B cell (primary cell): ENCODE data around the gene DACT3. TPM values are rescaled to one million over a fixed set of nuclear protein-coding genes. Genes with fewer than 3 reads are reported as not detected.

Source experiments
- ATAC-seq: fragments of 200-7000 bp; cut with Tn5 transposase; one replicate; pipeline ENCODE4 v1.10.0; 2021; ENCODE audit warnings: low read depth, mild to moderate bottlenecking, moderate number of reproducible peaks, moderate library complexity
- CTCF ChIA-PET: fragments of 350-600 bp; sonication (Branson Sonifier 250); formaldehyde crosslinking; loops from one replicate; lab custom pipeline; 2021; ENCODE audit warnings: antibody characterized with exemption, inconsistent platforms; lab: Charles Lee
- POLR2A ChIA-PET: fragments of 350-600 bp; sonication (Branson Sonifier 250); formaldehyde crosslinking; loops from one replicate; lab custom pipeline; 2021; ENCODE audit warnings: antibody characterized with exemption; lab: Charles Lee
- DNase-seq: peaks from one replicate; pipeline ENCODE4 v3.0.0; 2013
- H2AFZ ChIP-seq: 2 replicates; pipeline ENCODE4 v1.6.1; 2012; ENCODE audit warnings: mild to moderate bottlenecking, low read depth, low read length; ENCODE audit not compliant: insufficient read depth, poor library complexity, severe bottlenecking
- H3K27ac ChIP-seq, 2 donors: 1 replicate in 1 of 2; 2 replicates in 1 of 2; pipeline ENCODE4 v1.5.1; 2012 to 2013; ENCODE audit warnings: low read length in 2 of 2, mild to moderate bottlenecking in 2 of 2, moderate library complexity in 1 of 2
- H3K27me3 ChIP-seq, 4 experiments: fragments of 200-600 bp in 1 of 4; sonication (generic) in 1 of 4; replicated peaks in 1 of 4; 1 replicate in 2 of 4; 2 replicates in 2 of 4; pipeline versions ENCODE4 v1.6.1 to v1.7.0; 2013 to 2016; ENCODE audit warnings: low read length in 3 of 4, mild to moderate bottlenecking in 2 of 4, mixed read lengths in 1 of 4, moderate library complexity in 1 of 4; ENCODE audit not compliant: insufficient read depth in 4 of 4, control insufficient read depth in 3 of 4; ENCODE audit errors: control extremely low read depth in 1 of 4
- H3K36me3 ChIP-seq, 2 experiments: replicated peaks in 1 of 2; 1 replicate in 1 of 2; 2 replicates in 1 of 2; pipeline versions ENCODE4 v1.6.1 to v1.7.1; 2013; ENCODE audit warnings: low read length in 1 of 2; ENCODE audit not compliant: insufficient read depth in 2 of 2, control insufficient read depth in 1 of 2; ENCODE audit errors: control extremely low read depth in 1 of 2, extremely low read depth in 1 of 2
- H3K4me1 ChIP-seq, 2 donors: fragments of 200-600 bp in 1 of 2; sonication (generic) in 1 of 2; 1 replicate in 1 of 2; 2 replicates in 1 of 2; pipeline versions ENCODE4 v1.5.1 to v1.6.1; 2013 to 2017; ENCODE audit warnings: low read length in 2 of 2; ENCODE audit not compliant: control insufficient read depth in 2 of 2, insufficient read depth in 2 of 2
- H3K4me2 ChIP-seq: replicated peaks from 2 replicates; pipeline ENCODE3; 2012; ENCODE audit warnings: mild to moderate bottlenecking, low read depth, low read length; ENCODE audit not compliant: poor library complexity, severe bottlenecking
- H3K4me3 ChIP-seq, 5 experiments: fragments of 200-600 bp in 1 of 5; sonication (generic) in 1 of 5; 1 replicate in 3 of 5; 2 replicates in 2 of 5; pipeline versions ENCODE4 v1.5.1 to v1.7.0; 2011 to 2016; ENCODE audit warnings: low read length in 4 of 5, mild to moderate bottlenecking in 4 of 5, low read depth in 2 of 5, control low read depth in 1 of 5, moderate library complexity in 1 of 5; ENCODE audit not compliant: insufficient read depth in 1 of 5; ENCODE audit errors: control extremely low read depth in 1 of 5, extremely low read depth in 1 of 5
- H3K79me2 ChIP-seq: fragments of 200-600 bp; sonication (generic); one replicate; pipeline ENCODE4 v1.6.0; 2016; ENCODE audit warnings: low read length; ENCODE audit not compliant: control insufficient read depth, insufficient read depth
- H3K9ac ChIP-seq: fragments of 200-600 bp; sonication (generic); 2 replicates; pipeline ENCODE4 v1.6.1; 2017; ENCODE audit warnings: mild to moderate bottlenecking, low read length, moderate library complexity
- H3K9me3 ChIP-seq, 3 donors: one replicate each; pipeline versions ENCODE4 v1.6.1 to v1.7.1; 2013; ENCODE audit warnings: low read length in 2 of 3; ENCODE audit not compliant: control insufficient read depth in 2 of 3, insufficient read depth in 1 of 3; ENCODE audit errors: control extremely low read depth in 1 of 3
- H4K20me1 ChIP-seq: 2 replicates; pipeline ENCODE4 v1.6.0; 2012; ENCODE audit warnings: mild to moderate bottlenecking, low read length; ENCODE audit not compliant: insufficient read depth, control insufficient read depth, poor library complexity, severe bottlenecking
- H3K27ac Mint-ChIP-seq: one replicate; pipeline ENCODE4 v1.8.0; 2021; ENCODE audit warnings: mixed read lengths
- H3K27me3 Mint-ChIP-seq: one replicate; pipeline ENCODE4 v1.8.0; 2021; ENCODE audit warnings: mixed read lengths
- H3K4me1 Mint-ChIP-seq: one replicate; pipeline ENCODE4 v1.8.0; 2021; ENCODE audit warnings: mixed read lengths
- H3K4me3 Mint-ChIP-seq: one replicate; pipeline ENCODE4 v1.8.0; 2021; ENCODE audit warnings: mixed read lengths
- H3K9me3 Mint-ChIP-seq: one replicate; pipeline ENCODE4 v1.8.0; 2022; ENCODE audit warnings: mixed read lengths; ENCODE audit not compliant: insufficient read depth
- EZH2 ChIP-seq: IDR thresholded peaks from 2 replicates; pipeline ENCODE4 v1.6.1; 2012; ENCODE audit warnings: borderline replicate concordance, low read depth, mild to moderate bottlenecking, moderate library complexity, low read length; ENCODE audit not compliant: insufficient read depth, poor library complexity, severe bottlenecking
- WGBS: methylation state at CpG from one replicate; pipeline ENCODE4 v1.1.5; 2013; ENCODE audit warnings: missing lambda C conversion rate; ENCODE audit not compliant: insufficient coverage; 5-methylcytosine and 5-hydroxymethylcytosine counted together
- intact Hi-C: fragments of 100-400 bp; cut with micrococcal nuclease; formaldehyde crosslinking; loops from one replicate; pipeline ENCODE4 v1.10.0; 2022
- polyA plus RNA-seq: library from polyadenylated mRNA; depleted of rRNA; stranded (reverse); fragments of >200 nt; gene quantifications from 2 replicates; pipeline ENCODE4 v1.2.3, GENCODE V29; 2012
- total RNA-seq, 2 donors: library from RNA; stranded (reverse); fragments of 120-200 nt in 1 of 2; gene quantifications; 1 replicate in 1 of 2; 2 replicates in 1 of 2; pipeline versions ENCODE4 v1.2.3 to v1.2.4, GENCODE V29; 2013 to 2022
- TF ChIP-seq, protein P1 (sequence below): fragments of 200-600 bp; IDR thresholded peaks from one replicate; pipeline ENCODE4 v1.8.0; 2022; ENCODE audit warnings: antibody characterized with exemption, mild to moderate bottlenecking

The DACT3 gene
- total and polyA plus RNA-seq, 2 donors (not counting 1 experiment from before 2014, with no cell fraction given), result 0.03 to 0.15 TPM

- intact Hi-C loops, result loop anchor here (1.0 to 5.0 kb wide), 9 partner anchors 14 to 1762 kb away; partner anchors contain the start of genes AP2S1, DACT3, FKRP and STRN4
- H3K4me1 ChIP-seq, result peaks cover 19 to 30% of the 10 kb centered on the region in 2 donors
- ATAC-seq (peak; percentile 89), DNase-seq (peak; percentile 100)
- H3K79me2 ChIP-seq, result peaks cover 34% of the 10 kb centered on the region
- POLR2A ChIA-PET, result interaction anchor here (0.9 to 2.6 kb wide), 11 partner anchors 10 to 531 kb away, joined by 3 to 20 read pairs (median 6); partner anchors contain the start of genes AP2S1, DACT3 and ZC3H4
- CTCF ChIA-PET, result interaction anchor here (0.6 to 6.6 kb wide), 14 partner anchors 13 to 748 kb away, joined by 3 to 92 read pairs (median 4); partner anchors contain the start of genes AP2S1, DACT3, DHX34 and GNG8
- H3K27ac ChIP-seq, result peak overlapping the region; percentile 98 to 100
- peaks cover 42% of the 10 kb centered on the region for H4K20me1 ChIP-seq
- H3K36me3 ChIP-seq, result peaks cover 0 to 11% of the 10 kb centered on the region in 2 experiments
- peak overlapping the region; percentile 100 for H3K27ac Mint-ChIP-seq
- H3K4me3 Mint-ChIP-seq, result peak overlapping the region; percentile 100
- TF ChIP-seq EZH2, result no peak
- TF ChIP-seq, protein P1, sequence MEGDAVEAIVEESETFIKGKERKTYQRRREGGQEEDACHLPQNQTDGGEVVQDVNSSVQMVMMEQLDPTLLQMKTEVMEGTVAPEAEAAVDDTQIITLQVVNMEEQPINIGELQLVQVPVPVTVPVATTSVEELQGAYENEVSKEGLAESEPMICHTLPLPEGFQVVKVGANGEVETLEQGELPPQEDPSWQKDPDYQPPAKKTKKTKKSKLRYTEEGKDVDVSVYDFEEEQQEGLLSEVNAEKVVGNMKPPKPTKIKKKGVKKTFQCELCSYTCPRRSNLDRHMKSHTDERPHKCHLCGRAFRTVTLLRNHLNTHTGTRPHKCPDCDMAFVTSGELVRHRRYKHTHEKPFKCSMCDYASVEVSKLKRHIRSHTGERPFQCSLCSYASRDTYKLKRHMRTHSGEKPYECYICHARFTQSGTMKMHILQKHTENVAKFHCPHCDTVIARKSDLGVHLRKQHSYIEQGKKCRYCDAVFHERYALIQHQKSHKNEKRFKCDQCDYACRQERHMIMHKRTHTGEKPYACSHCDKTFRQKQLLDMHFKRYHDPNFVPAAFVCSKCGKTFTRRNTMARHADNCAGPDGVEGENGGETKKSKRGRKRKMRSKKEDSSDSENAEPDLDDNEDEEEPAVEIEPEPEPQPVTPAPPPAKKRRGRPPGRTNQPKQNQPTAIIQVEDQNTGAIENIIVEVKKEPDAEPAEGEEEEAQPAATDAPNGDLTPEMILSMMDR, result no peak
- 1% methylated on average over 93 of the region's 93 CpGs for WGBS
- H3K27me3 ChIP-seq, result no peaks in the 10 kb centered on the region
- peaks cover 31% of the 10 kb centered on the region for H3K4me1 Mint-ChIP-seq
- peak overlapping the region; percentile 91 for H2AFZ ChIP-seq
- H3K9me3 ChIP-seq, result peaks cover 1 to 13% (median 12%) of the 10 kb centered on the region in 3 donors
- H3K9ac ChIP-seq, result peak overlapping the region; percentile 91
- no peaks in the 10 kb centered on the region for H3K27me3 Mint-ChIP-seq
- peak overlapping the region; percentile 64 to 100 (median 99) for H3K4me3 ChIP-seq
- H3K4me2 ChIP-seq, result peak overlapping the region; percentile 100
- H3K9me3 Mint-ChIP-seq, result peaks cover 8% of the 10 kb centered on the region
Observed at GRCh38 chr19:46600384-46601317, 60.3 kb downstream of the DACT3 start.
